GM12874 (cell line): ENCODE data around the gene NT5C2.

Experiments used
- TF ChIP-seq, protein P1 (sequence below): IDR thresholded peaks from 2 replicates; pipeline ENCODE4 v1.5.1; 2011; ENCODE audit warnings: low read depth, mild to moderate bottlenecking, control low read depth, low read length, moderate library complexity; ENCODE audit not compliant: insufficient read depth

NT5C2 gene

DNA sequence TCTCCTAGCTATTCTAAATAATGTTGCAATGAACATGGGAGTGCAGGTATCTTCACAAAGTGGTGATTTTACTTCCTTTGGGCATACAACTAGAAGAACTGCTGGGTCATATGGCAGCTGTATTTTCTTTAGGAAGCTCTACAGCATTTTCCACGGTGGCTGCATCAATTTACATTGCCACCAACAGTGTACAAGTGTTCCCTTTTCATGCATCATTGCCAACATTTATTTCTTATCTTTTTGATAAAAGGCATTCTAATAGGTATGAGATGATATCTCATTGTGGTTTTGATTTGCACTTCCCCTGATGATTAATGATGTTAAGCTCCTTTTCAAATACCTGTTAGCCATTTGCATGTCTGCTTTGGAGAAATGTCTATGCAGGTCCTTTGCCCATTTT, 52.6 kb downstream of the NT5C2 start:
- TF ChIP-seq, protein P1, sequence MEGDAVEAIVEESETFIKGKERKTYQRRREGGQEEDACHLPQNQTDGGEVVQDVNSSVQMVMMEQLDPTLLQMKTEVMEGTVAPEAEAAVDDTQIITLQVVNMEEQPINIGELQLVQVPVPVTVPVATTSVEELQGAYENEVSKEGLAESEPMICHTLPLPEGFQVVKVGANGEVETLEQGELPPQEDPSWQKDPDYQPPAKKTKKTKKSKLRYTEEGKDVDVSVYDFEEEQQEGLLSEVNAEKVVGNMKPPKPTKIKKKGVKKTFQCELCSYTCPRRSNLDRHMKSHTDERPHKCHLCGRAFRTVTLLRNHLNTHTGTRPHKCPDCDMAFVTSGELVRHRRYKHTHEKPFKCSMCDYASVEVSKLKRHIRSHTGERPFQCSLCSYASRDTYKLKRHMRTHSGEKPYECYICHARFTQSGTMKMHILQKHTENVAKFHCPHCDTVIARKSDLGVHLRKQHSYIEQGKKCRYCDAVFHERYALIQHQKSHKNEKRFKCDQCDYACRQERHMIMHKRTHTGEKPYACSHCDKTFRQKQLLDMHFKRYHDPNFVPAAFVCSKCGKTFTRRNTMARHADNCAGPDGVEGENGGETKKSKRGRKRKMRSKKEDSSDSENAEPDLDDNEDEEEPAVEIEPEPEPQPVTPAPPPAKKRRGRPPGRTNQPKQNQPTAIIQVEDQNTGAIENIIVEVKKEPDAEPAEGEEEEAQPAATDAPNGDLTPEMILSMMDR, result no peak

DNA sequence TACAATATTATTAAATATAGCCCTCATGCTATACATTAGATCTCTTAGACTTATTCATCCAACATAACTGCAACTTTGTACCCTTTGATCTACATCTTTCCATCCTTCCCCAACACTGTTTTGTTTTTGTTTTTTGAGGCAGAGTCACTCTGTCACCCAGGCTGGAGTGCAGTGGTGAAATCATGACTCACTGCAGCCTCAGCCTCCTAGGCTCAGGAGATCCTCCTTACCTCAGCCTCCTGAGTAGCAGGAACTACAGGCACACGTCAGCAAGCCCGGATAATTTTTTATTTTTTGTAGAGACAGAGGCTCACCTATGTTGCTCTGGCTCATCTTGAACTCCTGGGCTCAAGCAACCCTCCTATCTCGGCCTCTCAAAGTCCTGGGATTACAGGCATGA, 53.3 kb downstream of the NT5C2 start:
- TF ChIP-seq, protein P1, result no peak

DNA sequence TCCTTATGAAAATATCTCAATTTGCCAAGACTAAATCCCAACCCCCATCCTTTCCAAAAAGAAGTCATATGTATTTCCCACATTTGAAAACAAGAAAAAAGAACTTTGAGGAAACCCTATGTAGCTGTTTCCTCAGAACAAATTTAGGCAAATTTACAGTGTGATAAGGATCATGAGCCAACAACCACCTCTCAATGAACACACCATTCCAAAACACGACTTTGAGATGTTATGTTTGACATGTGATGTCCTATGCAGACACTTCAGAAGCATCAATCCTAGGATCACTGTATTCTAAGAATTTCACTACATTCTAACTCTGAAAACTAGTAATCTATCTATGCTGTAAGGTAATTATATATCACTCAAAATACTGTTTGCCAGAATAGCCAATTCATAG, 62.2 kb downstream of the NT5C2 start:
- TF ChIP-seq, protein P1, result no peak

DNA sequence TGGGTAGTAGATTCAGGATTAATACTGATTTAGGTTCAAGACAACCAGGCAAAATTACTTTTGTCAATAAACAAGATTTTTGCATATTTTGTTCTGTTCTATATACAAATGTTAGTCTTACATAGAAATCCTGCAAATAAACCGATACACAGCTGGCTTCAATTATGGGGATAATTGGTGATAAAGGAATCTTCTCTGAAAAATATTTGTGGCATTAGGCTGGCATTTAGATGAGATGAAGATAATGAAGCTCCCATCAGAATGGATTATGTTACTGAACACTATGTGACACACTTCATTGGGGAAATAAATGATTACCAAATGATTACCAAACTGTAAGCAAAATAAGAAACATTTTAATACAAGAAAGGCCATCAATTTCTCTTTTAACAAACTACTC, 65.8 kb downstream of the NT5C2 start:
- TF ChIP-seq, protein P1, result no peak

DNA sequence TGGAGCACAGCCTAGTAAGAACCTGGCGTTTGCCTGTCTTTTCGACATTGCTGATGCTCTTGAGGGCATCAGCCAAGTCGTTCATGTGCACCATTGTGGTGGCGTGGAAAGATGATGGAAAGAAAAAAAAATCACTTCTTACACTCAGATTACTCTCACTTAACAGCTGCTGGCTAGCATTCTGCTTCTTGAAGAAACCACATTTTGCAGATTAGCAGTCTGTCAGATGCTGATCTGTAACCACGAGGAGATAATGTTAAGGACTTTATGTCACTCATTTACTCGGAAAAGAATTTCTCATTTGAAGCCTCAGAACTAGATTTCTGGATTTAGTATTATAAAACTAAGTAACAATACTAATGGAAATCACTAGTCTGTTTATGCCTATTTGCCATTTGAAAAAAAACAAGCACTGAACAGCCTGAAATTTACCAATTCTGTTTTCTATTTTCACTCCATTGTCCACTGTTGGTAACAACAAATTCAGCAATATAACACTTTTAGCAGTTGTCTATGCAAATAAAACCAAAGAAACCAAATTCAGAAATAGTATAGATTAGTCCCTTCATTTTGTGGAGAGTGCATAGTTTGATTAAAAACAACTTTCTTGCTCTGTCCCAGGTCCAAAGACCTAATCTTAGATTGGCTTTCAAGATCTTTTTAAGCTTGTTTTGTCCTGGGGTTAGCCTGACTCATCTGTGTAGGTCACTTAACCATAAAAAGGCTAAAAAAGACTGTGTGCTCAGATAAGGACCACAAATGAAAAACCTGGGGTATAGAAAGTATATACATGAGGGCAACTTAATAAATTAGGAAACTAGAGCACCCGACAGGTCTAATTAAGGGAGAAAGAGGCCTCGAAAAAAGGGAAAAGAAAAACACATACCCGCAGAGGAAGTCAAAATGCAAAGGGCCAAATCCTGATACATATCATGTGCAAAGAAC, 67.5 kb downstream of the NT5C2 start:
- TF ChIP-seq, protein P1, result no peak

DNA sequence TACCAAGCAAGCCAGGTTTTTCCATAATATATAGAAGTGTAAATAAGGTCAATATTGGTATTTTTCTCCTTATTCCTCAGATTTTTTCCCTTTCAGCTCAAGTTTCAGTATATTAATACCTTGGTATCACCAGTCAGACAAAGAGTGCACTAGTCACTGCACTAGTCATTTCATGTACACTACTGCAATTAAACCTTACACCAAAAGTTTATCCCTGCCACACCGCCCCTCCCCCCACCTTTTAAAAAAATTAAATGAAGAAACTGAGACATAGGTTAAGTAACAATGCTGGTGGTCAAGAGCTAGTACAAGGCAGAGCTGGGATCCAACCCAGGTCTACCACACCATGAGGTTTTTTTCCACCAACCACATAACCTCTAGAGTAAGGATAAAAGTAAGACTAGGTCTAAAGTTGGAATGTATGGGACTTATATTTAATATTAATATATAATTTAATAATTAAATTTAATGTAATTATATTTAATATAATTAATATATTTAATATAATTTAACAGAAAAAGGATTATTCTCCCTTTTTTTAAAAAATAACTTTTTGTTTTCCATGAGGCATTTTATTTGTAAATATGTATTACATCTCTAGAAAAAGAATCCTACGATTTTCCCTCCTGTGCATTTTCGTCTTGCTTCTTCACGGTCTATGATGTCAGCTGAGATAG, 68.5 kb downstream of the NT5C2 start:
- TF ChIP-seq, protein P1, result no peak

DNA sequence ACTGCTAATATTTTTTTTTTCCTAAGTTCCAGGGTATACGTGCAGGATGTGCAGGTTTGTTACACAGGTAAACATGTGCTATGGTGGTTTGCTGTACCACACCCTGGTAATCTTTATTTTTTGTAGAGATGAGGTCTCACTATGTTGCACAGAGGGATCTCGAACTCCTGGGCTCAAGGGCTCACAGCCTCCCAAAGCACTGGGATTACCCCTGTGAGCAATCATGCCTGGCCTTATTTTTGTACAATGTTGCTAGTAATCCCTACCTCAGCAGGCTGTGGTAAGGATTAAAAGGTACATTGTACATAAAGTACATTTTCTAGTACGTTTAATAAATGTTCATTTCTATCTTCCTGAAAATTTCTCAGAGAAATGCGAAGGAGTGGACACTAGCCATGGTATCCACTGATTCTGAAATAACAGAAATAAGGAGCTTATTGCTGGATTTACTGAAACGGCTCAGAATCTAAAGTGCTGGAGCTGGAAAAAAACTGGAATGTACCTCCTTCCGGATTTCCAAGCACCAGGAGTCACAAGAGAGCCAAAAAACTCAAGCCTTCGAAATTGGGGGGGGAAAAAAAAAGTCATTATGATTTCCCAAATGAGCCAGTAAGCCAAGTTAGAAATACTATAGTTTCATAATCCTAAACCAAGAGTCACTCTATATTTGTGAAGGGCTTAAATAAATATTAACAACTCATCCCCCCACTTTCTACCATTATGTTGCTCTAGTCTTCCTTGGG, 69.6 kb downstream of the NT5C2 start:
- TF ChIP-seq, protein P1, result no peak
